ENCODE results near the gene DCTD. TPM values are rescaled to one million over a fixed set of nuclear protein-coding genes. Genes with fewer than 3 reads are reported as not detected.

Gene DCTD
- total RNA-seq, 4 donors from 2014 or later, result 43.3 to 79.0 (median 53.1) TPM

DNA sequence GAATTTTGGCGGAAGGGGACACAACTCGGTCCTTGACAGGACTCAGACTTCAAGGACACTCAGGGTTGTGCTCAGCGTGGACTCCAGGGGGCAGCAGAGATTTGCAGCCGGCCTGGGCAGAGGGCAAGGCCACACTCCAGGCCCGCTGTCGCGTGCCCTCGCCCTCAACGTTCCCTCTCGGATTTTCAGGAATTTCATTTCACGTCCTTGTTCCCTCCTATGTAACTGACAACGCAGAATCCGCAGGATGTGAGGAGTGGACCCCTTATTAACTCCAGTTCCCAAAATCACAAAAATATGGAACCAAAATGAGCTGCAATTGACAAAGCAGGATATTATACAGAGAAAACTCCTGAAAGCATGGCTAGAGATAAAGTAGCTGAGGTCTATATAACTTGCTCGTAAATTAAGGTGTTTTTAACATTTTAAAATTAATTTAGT is 21.0 kb upstream of the DCTD start:
- DNase-seq (ENCODE audit: low spot score), result no peak
- peak; percentile 88 for ATAC-seq (ENCODE audit: low FRiP score)

DNA sequence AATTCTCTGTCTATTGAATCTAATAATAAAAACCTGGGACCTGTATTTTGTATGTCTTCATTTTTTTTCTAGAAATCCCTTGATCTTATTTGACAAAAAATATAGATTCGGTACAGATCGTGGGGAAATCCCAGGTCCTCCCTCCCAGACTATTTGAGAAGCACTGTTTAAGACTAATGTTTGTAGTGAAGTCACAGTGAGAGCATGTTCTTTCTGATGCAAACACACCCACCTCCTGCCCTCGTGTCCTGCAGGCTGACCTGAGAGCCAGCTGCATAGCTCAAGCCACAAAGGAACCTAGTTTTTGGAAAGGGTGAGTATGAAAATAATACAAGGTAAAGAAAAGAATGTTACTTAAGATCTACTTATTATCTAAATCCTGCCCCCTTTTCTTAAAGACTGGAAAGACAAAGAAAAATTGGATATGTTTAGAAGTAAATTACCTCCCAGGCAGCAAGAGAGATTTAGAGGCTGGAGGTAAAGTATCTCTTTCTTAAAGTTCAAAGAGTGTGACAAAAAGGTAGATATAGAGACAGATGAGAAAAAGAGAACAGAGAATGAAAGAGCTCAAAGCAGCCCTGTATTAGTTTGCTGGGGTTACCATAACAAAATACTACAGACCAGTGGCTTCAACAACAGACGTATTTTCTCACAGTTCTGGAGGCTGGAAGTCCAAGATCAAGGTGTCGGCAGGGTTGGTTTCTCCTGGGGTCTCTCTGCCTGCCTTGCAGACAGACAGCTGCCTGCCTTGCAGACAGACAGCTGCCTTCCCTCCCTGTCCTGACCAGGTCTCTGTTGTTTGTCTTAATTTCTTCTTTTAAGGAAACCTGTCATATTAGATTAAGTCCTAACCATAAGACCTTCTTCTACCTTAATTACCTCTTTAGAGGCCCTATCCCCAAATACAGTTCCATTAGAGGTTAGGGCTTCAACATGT is 20.4 kb upstream of the DCTD start:
- DNase-seq (ENCODE audit: low spot score) (no peak), ATAC-seq (ENCODE audit: low FRiP score) (no peak)
- TF ChIP-seq, protein P1, sequence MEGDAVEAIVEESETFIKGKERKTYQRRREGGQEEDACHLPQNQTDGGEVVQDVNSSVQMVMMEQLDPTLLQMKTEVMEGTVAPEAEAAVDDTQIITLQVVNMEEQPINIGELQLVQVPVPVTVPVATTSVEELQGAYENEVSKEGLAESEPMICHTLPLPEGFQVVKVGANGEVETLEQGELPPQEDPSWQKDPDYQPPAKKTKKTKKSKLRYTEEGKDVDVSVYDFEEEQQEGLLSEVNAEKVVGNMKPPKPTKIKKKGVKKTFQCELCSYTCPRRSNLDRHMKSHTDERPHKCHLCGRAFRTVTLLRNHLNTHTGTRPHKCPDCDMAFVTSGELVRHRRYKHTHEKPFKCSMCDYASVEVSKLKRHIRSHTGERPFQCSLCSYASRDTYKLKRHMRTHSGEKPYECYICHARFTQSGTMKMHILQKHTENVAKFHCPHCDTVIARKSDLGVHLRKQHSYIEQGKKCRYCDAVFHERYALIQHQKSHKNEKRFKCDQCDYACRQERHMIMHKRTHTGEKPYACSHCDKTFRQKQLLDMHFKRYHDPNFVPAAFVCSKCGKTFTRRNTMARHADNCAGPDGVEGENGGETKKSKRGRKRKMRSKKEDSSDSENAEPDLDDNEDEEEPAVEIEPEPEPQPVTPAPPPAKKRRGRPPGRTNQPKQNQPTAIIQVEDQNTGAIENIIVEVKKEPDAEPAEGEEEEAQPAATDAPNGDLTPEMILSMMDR (IDR thresholded peaks at IDR 0.05), result no peak

More for the DNA sequence above, 21.0 kb upstream of the DCTD start:
- TF ChIP-seq, protein P1 (IDR thresholded peaks at IDR 0.05), result peak in 1 of 3 donors; percentile 21

DNA sequence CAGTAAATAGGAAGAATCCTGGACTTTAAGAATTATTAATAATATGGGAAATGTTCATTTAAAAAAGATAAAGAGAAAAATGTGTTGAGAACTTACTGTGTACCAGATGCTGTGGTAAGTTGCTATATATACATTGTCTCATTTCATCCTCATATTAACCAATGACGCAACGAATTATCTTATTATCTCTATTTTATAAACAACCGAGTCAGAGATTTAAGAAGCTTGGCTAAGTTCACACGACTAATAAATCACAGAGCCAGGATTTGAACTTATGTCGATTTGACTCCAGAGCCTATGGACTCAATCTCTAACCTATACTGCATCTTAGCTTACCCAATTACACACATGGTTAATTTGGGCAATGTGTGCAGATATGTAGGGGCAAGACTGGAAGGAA is 15.5 kb upstream of the DCTD start:
- ATAC-seq (ENCODE audit: low FRiP score), result no peak
- TF ChIP-seq, protein P1 (IDR thresholded peaks at IDR 0.05), result no peak
- no peak for DNase-seq (ENCODE audit: low spot score)

DNA sequence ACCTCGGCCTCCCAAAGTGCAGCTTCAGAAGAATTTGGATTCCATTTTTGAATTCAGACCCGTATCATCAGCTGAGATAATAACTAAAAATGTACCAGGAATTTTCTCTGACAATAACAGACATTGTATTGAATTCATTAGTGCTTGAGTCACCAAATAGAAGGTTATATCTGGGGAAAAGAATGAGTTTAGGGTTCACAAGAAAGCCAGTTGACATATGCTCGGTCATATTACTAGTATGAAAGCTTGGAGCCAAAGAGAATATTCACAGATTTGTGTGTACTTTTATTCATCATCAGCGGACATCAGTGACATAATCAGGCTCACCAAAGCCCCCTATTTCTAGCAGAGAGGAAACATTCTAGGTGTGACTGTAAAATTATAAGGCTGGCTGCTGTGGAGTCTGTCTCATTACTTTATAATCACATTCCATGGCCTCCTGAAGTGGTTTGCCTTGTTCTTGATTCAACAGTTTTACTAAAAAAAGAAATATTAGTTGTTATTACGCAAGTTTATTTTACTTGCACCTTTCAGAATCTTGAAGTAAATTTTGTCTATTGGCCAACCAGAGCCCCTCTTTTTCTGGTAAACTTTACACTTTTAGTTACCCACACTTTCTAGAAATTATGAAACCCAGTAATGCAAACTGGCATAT is 14.6 kb upstream of the DCTD start:
- DNase-seq (ENCODE audit: low spot score) (no peak), ATAC-seq (ENCODE audit: low FRiP score) (no peak)
- TF ChIP-seq, protein P1 (IDR thresholded peaks at IDR 0.05), result no peak

DNA sequence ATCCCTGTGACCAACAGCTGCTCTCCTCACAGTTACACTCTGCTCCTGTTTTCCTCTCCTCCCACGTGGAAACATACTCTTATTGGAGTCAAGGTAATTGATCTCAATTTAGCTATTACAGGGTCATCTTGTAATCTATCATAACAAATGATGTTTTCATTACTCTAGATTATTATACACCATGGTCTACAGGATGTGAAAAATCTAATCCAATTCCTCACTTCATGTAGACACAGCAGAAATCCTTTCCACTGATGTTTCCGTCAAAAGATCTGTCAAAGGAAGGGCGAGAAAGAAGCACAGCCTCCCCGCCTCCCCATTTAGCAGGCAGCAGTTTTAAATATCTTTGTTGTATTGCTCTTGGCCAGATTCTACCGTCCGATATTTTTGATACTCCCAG is 13.7 kb upstream of the DCTD start:
- TF ChIP-seq, protein P1 (IDR thresholded peaks at IDR 0.05), result no peak
- no peak for DNase-seq (ENCODE audit: low spot score)
- no peak for ATAC-seq (ENCODE audit: low FRiP score)

DNA sequence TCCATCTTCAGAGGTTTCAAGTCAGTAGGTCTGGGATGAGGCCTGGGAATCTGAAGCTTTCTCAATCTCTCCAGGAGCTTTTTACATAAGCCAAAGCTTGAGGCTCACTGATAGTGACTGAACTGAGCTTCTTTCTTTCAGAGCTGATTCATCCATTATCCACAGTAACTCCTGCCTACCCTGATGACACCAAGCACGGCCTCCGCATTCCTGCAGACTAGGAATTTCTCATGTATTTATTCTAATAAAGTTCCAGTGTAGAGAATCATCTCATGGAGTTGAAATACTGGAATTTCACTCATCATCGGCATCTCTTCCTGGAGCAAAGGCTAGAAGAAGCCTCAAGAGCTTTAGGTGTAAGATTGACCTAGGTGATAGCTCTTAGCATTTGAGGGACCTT is 12.1 kb upstream of the DCTD start:
- ATAC-seq (ENCODE audit: low FRiP score), result peak; percentile 97
- TF ChIP-seq, protein P1 (IDR thresholded peaks at IDR 0.05), result no peak
- no peak for DNase-seq (ENCODE audit: low spot score)

Measured in omental fat pad (tissue), 4 donors.